Upper lobe of right lung (tissue), 1 donor: ENCODE measurements around the gene TPO. TPM values are rescaled to one million over a fixed set of nuclear protein-coding genes. Genes with fewer than 3 reads are reported as not detected.
"Not testable (repeated sequence)": the region's sequence is repeated elsewhere in the genome, so short reads cannot be mapped to it uniquely, and the experiment has no call there.

Experiments used
- ATAC-seq: fragments of 200-7000 bp; cut with Tn5 transposase; one replicate; pipeline ENCODE4 v1.9.1; 2020; ENCODE audit warnings: mild to moderate bottlenecking, moderate library complexity
- DNase-seq: peaks from one replicate; pipeline ENCODE4 v3.0.0-alpha.2; 2020
- H3K27ac ChIP-seq: fragments of 200-600 bp; one replicate; pipeline ENCODE4 v1.8.0; 2022
- H3K27me3 ChIP-seq: fragments of 200-600 bp; one replicate; pipeline ENCODE4 v1.8.0; 2022; ENCODE audit warnings: mild to moderate bottlenecking
- H3K36me3 ChIP-seq: fragments of 200-600 bp; one replicate; pipeline ENCODE4 v1.8.0; 2022
- H3K4me1 ChIP-seq: fragments of 200-600 bp; one replicate; pipeline ENCODE4 v1.8.0; 2022
- H3K4me3 ChIP-seq: fragments of 200-600 bp; one replicate; pipeline ENCODE4 v1.8.0; 2022; ENCODE audit warnings: mild to moderate bottlenecking
- H3K9me3 ChIP-seq: fragments of 200-600 bp; one replicate; pipeline ENCODE4 v1.8.0; 2022
- CTCF ChIP-seq: fragments of 200-600 bp; IDR thresholded peaks from one replicate; pipeline ENCODE4 v1.8.0; 2022; ENCODE audit warnings: antibody characterized with exemption
- intact Hi-C: fragments of 100-400 bp; cut with DNase I; formaldehyde crosslinking; loops from one replicate; pipeline ENCODE4 v1.11.0; 2022
- total RNA-seq: library from RNA; stranded (reverse); fragmentation: NEBNext Ultra II Directional; extraction: Animal tissue kit (Norgen Biotek cat#: 25700); gene quantifications from one replicate; pipeline ENCODE4 v1.2.1, GENCODE V29; 2021
- donor health status: DM: no; HTN: yes; CAD: no; lungs with severe emphysema.

The TPO gene
- total RNA-seq, 1 donor from 2014 or later = not detected

GRCh38 chr2:1405967-1406366 lies 7.3 kb upstream of the TPO start:
- ATAC-seq (no peak), DNase-seq (no peak)
- H3K4me1 ChIP-seq = no peaks in the 10 kb centered on the region
- no peak overlapping the region for H3K4me3 ChIP-seq
- H3K27ac ChIP-seq = no peak overlapping the region
- no peaks in the 10 kb centered on the region for H3K36me3 ChIP-seq
- intact Hi-C loops = no loop called here
- H3K9me3 ChIP-seq = no peaks in the 10 kb centered on the region
- no peak for TF ChIP-seq CTCF
- no peaks in the 10 kb centered on the region for H3K27me3 ChIP-seq

GRCh38 chr2:1406434-1406833 lies 6.8 kb upstream of the TPO start:
- no peaks in the 10 kb centered on the region for H3K27me3 ChIP-seq
- no peak overlapping the region for H3K4me3 ChIP-seq
- intact Hi-C loops = no loop called here
- no peak overlapping the region for H3K27ac ChIP-seq
- DNase-seq = no peak
- no peaks in the 10 kb centered on the region for H3K36me3 ChIP-seq
- ATAC-seq = no peak
- H3K9me3 ChIP-seq = no peaks in the 10 kb centered on the region
- H3K4me1 ChIP-seq = no peaks in the 10 kb centered on the region
- no peak for TF ChIP-seq CTCF

DNA sequence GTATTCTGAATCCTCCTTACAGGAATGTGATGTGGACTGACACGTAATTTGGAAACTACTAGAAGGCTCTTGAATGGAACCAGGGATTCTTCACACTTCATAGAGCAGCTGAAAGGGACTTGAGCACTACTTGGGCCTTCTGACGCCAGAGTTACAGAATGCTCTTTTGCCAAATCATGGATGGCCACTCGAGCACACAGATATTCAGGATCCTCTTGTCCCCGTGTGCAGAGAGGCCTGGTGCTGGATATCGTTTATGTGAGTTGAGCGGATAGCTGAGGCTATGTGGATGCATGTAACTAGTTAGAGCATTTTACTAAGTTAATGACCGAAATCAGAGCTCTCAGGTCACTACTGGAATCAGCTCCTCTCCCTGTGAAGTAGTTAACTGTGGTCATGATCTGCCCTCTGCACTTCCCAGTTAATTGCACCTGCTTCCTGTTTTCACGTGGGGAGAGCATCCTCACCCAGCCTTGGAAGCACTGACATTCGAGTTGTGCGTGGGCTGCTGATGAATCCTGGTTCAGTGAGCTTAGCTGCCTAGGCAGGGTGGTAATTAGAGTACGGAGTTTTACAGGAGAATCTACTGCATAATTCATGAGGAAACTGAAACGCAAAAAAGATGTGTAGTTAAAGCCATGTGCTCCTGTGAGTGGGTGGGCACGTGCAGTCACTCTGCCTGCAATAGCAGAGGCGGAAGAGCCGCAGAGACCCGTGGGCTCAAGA lies 5.2 kb upstream of the TPO start:
- H3K27me3 ChIP-seq = no peaks in the 10 kb centered on the region
- H3K9me3 ChIP-seq = no peaks in the 10 kb centered on the region
- intact Hi-C loops = no loop called here
- ATAC-seq (no peak), DNase-seq (no peak)
- H3K4me3 ChIP-seq = no peak overlapping the region
- H3K36me3 ChIP-seq = no peaks in the 10 kb centered on the region
- H3K4me1 ChIP-seq = no peaks in the 10 kb centered on the region
- H3K27ac ChIP-seq = no peak overlapping the region
- TF ChIP-seq CTCF = no peak

DNA sequence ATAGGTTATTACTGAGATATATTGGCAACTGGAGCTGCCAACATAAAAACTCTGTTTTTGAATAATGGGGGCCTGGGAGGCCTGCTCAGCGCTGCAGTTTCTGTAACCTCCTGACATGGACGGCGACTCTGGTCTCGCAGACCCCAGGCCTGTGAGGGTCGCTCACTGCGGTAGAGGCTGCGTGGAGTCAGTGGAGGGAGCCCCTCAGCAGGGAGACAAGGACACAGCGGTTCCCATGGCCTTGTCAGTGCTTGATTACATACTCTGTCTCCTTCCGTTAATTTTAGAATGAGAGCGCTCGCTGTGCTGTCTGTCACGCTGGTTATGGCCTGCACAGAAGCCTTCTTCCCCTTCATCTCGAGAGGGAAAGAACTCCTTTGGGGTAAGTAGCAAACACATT lies 858 bp downstream of the TPO start:
- TF ChIP-seq CTCF = no peak
- ATAC-seq = no peak
- Histone ChIP-seq H3K4me3 (no peak overlapping the region), H3K27ac (no peak overlapping the region), H3K27me3 (no peaks in the 10 kb centered on the region), H3K36me3 (no peaks in the 10 kb centered on the region), H3K9me3 (no peaks in the 10 kb centered on the region), H3K4me1 (no peaks in the 10 kb centered on the region)
- intact Hi-C loops = no loop called here
- no peak for DNase-seq

GRCh38 chr2:1414901-1415300 lies 1.6 kb downstream of the TPO start:
- ATAC-seq, H3K9me3 ChIP-seq, H3K4me1 ChIP-seq, H3K4me3 ChIP-seq, H3K36me3 ChIP-seq, intact Hi-C loops, H3K27me3 ChIP-seq, DNase-seq, H3K27ac ChIP-seq: not testable (repeated sequence)

- Histone ChIP-seq H3K4me1 (no peaks in the 10 kb centered on the region), H3K27me3 (no peaks in the 10 kb centered on the region), H3K9me3 (no peaks in the 10 kb centered on the region), H3K27ac (no peak overlapping the region), H3K36me3 (no peaks in the 10 kb centered on the region), H3K4me3 (no peak overlapping the region)
- intact Hi-C loops = no loop called here
- DNase-seq (no peak), ATAC-seq (no peak)
- TF ChIP-seq CTCF = no peak
These were observed 2.2 kb downstream of the TPO start for GRCh38 chr2:1415501-1415900.
